HK-2 (cell line): Measurements from ENCODE around the gene ADPRHL1.
"Not testable (repeated sequence)": the region's sequence is repeated elsewhere in the genome, so short reads cannot be mapped to it uniquely, and the experiment has no call there.

ENCODE experiments used
- DNase-seq: peaks from one replicate; pipeline ENCODE4 v3.0.0-alpha.2; 2018; ENCODE audit not compliant: unreplicated experiment

Gene ADPRHL1

DNA sequence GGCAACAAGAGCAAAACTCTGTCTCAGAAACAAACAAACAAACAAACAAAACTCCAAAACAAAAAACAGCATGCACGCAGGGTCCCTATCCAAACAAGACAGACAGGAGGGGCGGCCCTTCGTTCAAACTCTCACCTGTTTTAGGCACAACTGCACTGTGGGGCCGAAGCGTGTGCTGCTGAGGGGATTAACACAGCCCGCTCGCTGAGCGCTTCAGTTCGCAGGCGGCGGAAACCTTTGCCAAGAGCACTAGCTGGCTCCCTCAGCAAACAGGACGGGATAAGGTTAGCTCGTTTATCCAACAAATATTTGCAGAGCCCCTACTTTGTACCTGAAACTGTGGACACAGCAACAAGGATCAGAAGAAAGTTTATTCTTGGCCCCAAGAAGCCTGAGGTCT, 1.6 kb upstream of the ADPRHL1 start:
- no peak for DNase-seq

DNA sequence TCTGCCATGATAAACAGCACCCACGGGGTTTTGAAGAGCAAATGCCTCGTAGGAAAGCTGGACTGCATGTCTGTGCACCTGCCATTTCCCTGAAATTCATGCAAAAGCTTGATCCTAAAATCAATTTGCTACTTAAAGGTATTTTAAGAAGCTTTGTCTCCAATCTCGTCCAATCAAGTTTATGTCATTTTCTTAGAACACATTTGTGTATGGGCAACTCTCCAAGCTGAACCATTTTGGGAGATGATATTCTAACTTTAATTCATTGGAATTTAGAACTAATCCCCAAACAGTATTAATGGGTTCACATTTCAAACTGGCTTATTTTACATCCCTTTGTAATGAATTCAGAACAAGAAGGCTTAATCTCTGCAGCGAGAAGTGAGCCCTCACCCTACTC, 822 bp downstream of the ADPRHL1 start:
- DNase-seq: no peak

DNA sequence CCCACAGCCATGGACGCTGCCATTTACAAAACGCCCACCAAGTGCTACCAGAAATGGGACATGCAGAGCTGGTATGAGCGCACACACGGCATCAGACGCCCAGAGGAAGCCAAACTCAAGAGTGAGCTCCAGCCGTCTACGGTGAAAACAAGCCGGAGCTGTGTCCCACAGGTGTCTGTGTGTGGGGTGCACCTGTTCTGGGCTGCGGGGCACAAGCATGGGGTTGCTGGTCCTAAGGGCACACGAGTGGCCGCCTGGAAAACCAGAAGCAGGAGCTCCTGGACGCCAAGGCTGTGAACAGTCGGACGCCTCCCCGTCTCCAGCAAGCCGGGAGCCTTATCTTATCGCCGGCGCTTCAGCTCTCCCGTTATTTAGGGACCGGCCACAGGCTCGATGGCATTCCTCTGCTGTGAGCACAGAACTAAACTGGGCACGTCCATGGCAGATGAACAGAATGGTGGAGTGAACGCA, 1.3 kb downstream of the ADPRHL1 start:
- DNase-seq: no peak

DNA sequence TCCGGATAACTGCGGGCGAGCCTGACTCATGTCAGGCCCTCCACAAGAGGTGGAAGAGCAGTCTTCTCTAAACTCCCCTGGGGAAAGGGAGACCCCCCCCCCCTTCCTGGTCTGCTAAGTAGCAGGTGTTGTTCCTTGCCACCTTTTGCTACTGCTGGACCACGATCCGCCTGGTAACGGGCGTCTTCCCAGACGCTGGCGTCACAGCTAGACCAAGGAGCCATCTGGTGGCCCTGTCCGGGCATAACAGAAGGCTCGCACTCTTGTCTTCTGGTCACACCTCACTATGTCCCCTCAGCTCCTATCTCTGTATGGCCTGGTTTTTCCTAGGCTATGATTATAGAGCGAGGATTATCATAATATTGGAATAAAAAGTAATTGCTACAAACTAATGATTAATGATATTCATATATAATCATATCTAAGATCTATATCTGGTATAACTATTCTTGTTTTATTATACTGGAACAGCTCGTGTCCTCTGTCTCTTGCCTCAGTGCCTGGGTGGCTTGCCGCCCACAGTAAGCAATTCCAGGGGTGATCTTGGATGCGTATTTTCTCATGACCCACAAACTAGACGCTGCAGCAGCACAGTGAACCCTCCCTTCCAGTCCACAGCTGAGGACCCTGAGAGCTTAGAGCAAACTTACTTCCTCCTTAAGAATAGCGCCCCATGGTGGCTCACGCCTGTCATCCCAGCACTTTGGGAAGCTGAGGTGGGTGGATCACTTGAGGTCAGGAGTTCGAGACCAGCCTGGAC, 2.2 kb downstream of the ADPRHL1 start:
- DNase-seq: not testable (repeated sequence)

GRCh38 chr13:113450348-113450744, 2.9 kb downstream of the ADPRHL1 start:
- DNase-seq: not testable (repeated sequence)

- DNase-seq: no peak
These were observed 3.5 kb downstream of the ADPRHL1 start for GRCh38 chr13:113449693-113450347.

DNA sequence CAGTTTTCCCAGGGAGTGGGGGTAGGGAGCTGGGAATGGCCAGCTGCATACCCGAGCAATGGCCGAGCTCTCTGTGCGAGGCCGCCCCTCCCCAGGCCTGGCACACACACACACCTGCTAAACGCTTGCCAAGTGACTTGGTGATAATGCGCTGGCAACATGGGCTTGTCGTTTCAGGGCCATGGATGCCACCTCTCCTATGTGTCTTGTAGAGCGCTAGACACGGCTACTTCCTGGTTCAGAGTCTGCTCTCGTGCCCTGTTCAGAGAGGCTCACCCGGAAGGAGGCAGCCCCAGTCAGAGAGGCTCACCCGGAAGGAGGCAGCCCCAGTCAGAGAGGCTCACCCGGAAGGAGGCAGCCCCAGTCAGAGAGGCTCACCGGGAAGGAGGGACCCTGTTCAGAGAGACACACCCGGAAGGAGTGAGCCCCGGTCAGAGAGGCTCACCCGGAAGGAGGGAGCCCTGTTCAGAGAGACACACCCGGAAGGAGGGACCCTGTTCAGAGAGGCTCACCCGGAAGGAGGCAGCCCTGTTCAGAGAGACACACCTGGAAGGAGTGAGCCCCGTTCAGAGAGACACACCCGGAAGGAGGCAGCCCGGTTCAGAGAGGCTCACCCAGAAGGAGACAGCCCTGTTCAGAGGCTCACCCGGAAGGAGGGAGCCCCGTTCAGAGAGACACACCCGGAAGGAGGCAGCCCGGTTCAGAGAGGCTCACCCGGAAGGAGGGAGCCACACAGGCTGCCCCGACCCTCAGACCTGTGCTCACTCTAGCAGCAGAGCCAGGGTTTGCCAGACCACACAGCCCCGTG, 4.2 kb downstream of the ADPRHL1 start:
- no peak for DNase-seq

GRCh38 chr13:113448545-113448884, 4.8 kb downstream of the ADPRHL1 start:
- DNase-seq: no peak

GRCh38 chr13:113447596-113447995, 5.7 kb downstream of the ADPRHL1 start:
- no peak for DNase-seq

DNA sequence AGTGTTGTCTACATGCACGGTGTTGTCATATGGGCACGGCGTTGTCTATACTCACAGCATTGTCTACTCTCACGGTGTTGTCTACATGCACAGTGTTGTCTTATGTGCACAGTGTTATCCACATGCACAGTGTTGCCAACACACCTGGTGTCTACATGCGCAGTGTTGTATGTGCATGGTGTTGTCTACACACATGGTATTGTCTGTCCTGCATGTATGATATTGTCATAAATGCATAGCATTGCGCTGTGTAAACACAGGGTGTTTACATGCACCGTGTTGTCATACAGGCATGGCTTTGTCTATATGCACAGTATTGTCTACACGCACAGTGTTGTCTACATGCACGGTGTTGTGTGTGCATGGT, 6.8 kb downstream of the ADPRHL1 start:
- DNase-seq: no peak

GRCh38 chr13:113445791-113446487, 7.3 kb downstream of the ADPRHL1 start:
- no peak for DNase-seq

DNA sequence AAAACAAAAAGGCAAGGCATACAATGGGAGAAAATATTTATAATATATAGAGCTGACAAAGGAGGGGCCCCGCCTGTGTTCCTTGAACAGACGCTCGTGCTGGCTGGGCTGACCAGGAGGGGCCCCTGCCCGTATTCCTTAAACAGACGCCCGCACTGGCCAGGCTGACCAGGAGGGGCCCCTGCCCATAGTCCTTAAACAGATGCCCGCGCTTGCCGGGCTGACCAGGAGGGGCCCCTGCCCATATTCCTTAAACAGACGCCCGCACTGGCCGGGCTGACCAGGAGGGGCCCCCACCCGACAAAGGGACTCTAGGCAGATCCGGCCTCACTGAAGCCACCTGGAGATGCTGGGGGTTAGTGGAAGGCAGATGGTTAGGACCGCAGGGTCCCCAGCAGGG, 9.3 kb downstream of the ADPRHL1 start:
- no peak for DNase-seq

GRCh38 chr13:113442985-113443362, 10.3 kb downstream of the ADPRHL1 start:
- no peak for DNase-seq

DNA sequence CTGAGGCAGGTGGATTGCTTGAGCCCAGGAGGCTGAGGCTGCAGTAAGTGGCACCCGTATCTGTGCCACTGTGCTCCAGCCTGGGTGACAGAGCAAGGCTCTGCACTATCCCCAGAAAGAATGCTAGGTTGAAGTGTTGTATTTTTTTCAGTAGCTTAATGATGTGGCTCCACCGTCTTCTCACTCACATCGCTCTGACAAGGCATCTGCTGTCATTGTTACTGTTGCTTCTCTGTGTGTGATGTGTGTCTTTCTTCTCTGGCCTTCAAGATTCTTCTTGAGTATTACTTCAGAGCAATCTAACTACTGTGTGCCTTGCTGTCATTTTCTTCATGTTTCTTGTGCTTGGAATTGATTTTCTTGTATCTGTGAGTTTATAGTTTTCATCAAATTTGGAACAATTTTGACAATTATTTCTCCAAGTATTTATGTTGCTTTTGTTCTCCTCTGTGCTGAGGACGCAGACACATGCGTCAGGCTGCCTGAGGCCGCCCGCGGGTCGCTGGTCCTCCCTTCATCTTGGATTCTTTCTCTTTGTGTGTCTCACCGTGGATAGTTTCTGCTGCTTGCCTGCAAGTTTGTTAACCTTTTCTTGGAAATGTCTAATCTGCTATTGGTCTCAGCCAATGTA, 10.8 kb downstream of the ADPRHL1 start:
- no peak for DNase-seq

DNA sequence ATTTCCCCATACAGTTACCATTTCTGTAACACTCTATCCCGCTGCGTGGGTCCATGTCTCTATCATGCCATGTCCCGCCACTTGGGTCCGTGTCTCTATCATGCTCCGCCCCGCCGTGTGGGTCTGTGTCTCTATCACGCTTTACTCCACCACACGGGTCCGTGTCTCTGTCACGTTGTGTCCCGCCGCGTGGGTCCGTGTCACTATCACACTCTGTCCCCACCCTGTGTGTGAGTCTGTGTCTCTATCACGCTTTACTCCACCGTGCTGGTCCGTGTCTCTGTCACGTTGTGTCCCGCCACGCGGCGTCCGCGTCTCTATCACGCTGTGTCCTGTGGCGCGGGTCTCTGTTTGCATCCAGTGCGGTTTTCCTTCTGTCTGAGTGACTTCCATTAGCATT, 11.6 kb downstream of the ADPRHL1 start:
- DNase-seq: no peak

DNA sequence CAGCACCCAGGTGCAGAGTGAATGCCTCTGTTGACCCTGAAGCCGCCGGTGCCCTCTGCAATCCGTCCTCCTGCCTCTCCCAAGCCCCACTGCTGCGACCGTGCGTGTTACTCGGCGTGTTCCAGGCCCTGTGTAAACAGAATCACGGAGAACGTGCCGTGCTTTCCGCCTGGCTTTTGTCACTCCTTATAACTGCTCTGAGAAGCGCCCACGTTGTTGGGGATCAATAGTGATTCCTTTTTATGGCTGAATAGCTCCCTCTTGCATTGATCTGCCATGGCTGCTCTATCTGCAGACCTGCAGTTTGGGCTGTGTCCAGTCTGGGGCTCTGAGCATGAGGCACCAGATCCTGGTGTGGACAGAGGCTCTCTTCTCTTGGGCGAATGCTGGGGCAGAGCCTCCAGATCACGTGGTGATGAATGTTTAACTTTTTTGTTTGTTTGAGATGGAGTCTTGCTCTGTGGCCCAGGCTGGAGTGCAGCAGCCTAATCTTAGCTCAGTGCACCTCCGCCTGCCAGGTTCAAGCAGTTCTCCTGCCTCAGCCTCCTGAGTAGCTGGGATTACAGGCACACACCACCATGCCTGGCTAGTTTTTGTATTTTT, 15.8 kb downstream of the ADPRHL1 start:
- DNase-seq: no peak

DNA sequence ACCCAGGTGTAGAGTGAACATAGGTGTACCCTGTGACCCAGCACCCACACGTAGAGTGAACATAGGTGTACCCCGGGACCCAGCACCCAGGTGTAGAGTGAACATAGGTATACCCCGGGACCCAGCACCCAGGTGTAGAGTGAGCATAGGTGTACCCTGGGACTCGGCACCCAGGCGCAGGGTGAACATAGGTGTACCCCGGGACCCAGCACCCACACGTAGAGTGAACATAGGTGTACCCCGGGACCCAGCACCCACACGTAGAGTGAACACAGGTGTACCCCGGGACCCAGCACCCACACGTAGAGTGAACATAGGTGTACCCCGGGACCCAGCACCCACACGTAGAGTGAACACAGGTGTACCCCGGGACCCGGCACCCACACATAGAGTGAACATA, 16.4 kb downstream of the ADPRHL1 start:
- not testable (repeated sequence) for DNase-seq

DNA sequence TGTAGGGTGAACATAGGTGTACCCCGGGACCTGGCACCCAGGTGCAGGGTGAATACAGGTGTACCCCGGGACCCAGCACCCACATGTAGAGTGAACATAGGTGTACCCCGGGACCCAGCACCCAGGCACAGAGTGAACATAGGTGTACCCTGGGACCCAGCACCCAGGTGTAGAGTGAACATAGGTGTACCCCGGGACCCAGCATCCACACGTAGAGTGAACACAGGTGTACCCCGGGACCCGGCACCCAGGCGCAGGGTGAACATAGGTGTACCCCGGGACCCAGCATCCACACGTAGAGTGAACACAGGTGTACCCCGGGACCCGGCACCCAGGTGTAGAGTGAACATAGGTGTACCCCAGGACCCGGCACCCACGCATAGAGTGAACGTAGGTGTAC, 17.4 kb downstream of the ADPRHL1 start:
- not testable (repeated sequence) for DNase-seq

- DNase-seq: no peak
These were observed 19.8 kb downstream of the ADPRHL1 start for GRCh38 chr13:113433391-113433916.

DNA sequence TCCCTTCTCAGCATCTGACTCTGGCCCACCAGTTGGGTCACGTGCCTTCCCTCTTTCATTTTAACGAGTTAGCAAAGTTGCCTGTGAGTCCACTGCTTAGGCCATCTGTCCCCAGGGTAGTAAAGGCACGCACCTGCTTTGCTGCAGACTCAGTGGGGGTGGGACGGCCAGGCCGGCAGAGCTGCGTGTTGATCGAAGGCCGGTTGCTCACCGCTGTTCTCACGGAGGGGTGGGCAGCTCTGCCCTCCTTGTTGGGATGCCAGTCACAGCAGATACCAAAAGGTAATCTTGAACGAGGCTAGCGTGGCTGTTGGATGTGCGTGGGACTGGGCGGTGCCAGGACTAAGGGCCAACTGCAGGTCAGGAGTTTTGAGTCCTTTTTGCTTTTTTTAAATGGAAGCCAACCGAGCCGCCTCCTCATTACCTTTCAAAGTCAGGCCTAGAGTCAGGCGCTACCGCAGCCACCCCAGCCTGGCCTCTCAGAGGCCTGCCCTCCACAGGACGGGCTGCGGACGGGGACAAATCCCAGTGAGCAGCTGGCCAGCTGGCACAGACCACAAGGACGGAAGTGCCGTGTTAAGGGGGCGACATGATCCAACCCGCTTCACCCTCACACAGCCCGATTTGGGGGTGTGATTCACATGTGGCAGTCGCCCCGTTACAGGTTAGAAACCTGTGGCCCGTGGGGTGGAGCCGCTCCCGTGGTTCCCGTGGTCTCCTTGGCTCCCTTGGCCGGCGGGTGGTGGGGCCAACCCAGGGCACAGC, 20.6 kb downstream of the ADPRHL1 start:
- no peak for DNase-seq
